ENCODE data around the gene ULK4. TPM values are rescaled to one million over a fixed set of nuclear protein-coding genes. Genes with fewer than 3 reads are reported as not detected.

ULK4 gene
- total RNA-seq, 2 donors from 2014 or later = 4.4 to 8.3 TPM

DNA sequence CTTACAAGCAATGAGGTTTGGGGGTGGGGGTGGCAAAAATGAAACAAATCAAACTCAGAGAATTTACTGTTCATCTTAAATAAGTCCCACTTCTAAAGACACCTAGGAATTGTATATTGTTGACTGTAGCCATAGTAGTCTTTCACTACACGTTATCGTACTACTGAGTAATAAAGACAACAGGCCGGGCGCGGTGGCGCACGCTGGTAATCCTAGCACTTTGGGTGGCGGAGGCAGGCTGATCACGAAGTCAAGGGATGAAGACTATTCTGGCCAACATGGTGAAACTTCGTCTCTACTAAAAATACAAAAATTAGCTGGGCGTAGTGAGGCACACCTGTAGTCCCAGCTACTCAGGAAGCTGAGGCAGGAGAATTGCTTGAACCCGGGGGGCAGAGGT lies 531.0 kb downstream of the ULK4 start:
- TF ChIP-seq CTCF (IDR thresholded peaks at IDR 0.05) = no peak
- Histone ChIP-seq H3K36me3 (no peaks in the 10 kb centered on the region), H3K27ac (no peak overlapping the region), H3K4me3 (no peak overlapping the region), H3K9ac (ENCODE audit: low read depth in 2 of 2, low read length in 2 of 2) (no peak overlapping the region), H3K4me1 (no peaks in the 10 kb centered on the region), H3K9me3 (no peaks in the 10 kb centered on the region), H3K27me3 (no peaks in the 10 kb centered on the region)
- intact Hi-C loops (cut with DNase I) = no loop called here
- DNase-seq = no peak

- intact Hi-C loops (cut with DNase I) = no loop called here
- Histone ChIP-seq H3K36me3 (no peaks in the 10 kb centered on the region), H3K4me3 (no peak overlapping the region), H3K4me1 (no peaks in the 10 kb centered on the region), H3K27me3 (no peaks in the 10 kb centered on the region), H3K9me3 (no peaks in the 10 kb centered on the region), H3K27ac (no peak overlapping the region), H3K9ac (ENCODE audit: low read depth in 2 of 2, low read length in 2 of 2) (no peak overlapping the region)
- DNase-seq = no peak
- no peak for TF ChIP-seq CTCF (IDR thresholded peaks at IDR 0.05)
Observed at GRCh38 chr3:41430391-41430790, 531.5 kb downstream of the ULK4 start.

GRCh38 chr3:41426485-41426884 lies 535.4 kb downstream of the ULK4 start:
- H3K27ac ChIP-seq = no peak overlapping the region
- no peaks in the 10 kb centered on the region for H3K36me3 ChIP-seq
- intact Hi-C loops (cut with DNase I) = no loop called here
- H3K4me3 ChIP-seq = no peak overlapping the region
- DNase-seq = no peak
- H3K4me1 ChIP-seq = no peaks in the 10 kb centered on the region
- no peaks in the 10 kb centered on the region for H3K9me3 ChIP-seq
- no peak overlapping the region for H3K9ac ChIP-seq (ENCODE audit: low read depth in 2 of 2, low read length in 2 of 2)
- H3K27me3 ChIP-seq = no peaks in the 10 kb centered on the region
- no peak for TF ChIP-seq CTCF (IDR thresholded peaks at IDR 0.05)

DNA sequence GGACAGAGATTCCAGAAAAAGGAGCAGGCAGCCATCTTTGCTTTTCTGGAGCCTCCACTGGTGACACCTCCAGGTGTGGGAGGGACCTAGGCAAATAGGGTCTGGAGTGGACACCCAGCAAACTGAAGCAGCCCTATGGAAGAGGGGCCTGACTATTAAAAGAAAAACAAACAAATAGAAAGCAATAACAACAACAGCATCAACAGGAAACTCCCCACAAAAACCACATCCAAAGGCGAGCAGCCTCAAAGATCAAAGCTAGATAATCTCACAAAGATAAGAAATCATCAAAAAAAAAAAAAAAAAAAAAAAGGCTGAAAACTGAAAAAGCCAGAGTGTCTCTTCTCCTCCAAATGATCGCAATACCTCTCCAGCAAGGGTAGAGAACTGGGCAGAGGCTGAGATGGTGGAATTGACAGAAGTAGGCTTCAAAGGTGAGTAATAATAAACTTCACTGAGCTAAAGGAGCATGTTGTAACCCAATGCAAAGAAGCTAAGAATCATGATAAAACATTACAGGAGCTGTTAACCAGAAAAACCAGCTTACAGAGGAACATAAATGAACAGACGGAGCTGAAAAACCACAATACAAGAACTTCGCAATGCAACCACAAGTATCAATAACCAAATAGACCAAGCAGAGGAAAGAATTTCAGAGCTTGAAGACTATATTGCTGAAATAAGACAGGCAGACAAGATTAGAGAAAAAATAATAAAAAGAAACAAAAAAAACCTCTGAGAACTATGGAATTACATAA lies 537.2 kb downstream of the ULK4 start:
- intact Hi-C loops (cut with DNase I) = no loop called here
- DNase-seq = no peak
- H3K9ac ChIP-seq (ENCODE audit: low read depth in 2 of 2, low read length in 2 of 2) = no peak overlapping the region
- H3K4me1 ChIP-seq = no peaks in the 10 kb centered on the region
- H3K36me3 ChIP-seq = no peaks in the 10 kb centered on the region
- no peak overlapping the region for H3K27ac ChIP-seq
- no peak for TF ChIP-seq CTCF (IDR thresholded peaks at IDR 0.05)
- no peaks in the 10 kb centered on the region for H3K27me3 ChIP-seq
- H3K9me3 ChIP-seq = no peaks in the 10 kb centered on the region
- no peak overlapping the region for H3K4me3 ChIP-seq

DNA sequence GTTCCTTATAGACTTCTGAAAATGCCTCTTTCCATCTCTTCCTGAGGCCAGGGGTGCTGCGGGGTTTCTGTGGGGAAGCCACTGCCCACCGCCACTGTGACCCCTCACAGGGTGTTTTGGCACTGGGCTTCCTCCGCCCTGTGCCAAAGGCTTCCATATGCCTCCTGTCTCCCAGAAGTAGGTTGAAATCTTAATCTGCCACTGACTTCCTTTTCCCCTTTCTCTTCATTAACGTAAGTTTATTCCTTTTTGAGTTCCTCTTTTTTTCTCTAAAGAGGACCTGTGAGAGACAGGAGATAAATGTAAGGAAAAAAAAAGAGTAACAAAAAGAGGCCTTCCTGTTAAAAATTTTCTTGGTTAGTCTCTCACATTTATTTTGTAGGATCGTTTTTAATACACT lies 542.1 kb downstream of the ULK4 start:
- Histone ChIP-seq H3K9ac (ENCODE audit: low read depth in 2 of 2, low read length in 2 of 2) (no peak overlapping the region), H3K36me3 (no peaks in the 10 kb centered on the region), H3K27ac (no peak overlapping the region), H3K4me3 (no peak overlapping the region), H3K27me3 (no peaks in the 10 kb centered on the region), H3K4me1 (no peaks in the 10 kb centered on the region), H3K9me3 (no peaks in the 10 kb centered on the region)
- intact Hi-C loops (cut with DNase I) = no loop called here
- no peak for TF ChIP-seq CTCF (IDR thresholded peaks at IDR 0.05)
- no peak for DNase-seq
